ENCODE data around the gene ROMO1.
"Not testable (repeated sequence)": the region's sequence is repeated elsewhere in the genome, so short reads cannot be mapped to it uniquely, and the experiment has no call there.

Gene ROMO1

DNA sequence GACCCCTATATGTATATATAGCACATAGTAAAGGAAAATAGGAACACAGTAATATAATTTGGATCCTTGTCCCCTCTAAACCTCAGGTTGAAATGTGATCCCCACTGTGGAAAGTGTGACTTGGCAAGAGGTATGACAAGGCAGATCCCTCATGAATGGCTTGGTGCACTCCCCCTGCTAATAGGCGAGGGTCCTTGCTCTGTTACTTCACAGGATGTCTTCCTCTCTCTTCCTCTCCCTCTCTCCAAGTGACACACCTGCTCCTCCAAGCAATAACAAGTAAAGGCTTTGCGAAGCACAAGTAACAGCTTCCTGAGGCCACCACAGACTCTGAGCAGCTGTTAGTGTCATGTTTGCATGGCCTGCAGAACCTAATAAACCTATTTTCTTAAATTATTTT is 16.4 kb downstream of the ROMO1 start:
- CTCF ChIA-PET = no interaction called here
- POLR2A ChIA-PET = interaction anchor here (1.0 to 1.3 kb wide), 2 partner anchors 16 to 26 kb away, joined by 3 read pairs; partner anchors contain the start of genes NFS1, RBM39 and ROMO1

DNA sequence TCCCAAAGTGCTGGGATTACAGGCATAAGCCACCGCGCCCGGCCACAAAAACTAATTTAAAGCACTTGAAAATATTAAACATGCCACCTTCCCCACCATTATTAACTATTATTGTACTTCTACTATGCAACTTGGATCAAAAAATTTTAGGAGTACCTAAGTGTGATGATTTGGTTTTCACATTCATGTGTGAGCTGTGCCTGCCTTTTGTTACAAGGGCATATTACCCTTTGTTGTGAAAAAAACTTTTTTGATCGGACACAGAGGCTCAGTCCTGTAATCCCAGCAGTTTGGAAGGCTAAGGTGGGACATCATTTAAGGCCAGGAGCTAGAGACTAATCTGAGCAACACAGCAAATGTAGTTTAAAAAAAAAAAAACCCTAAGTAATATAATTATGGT is 17.1 kb downstream of the ROMO1 start:
- no peak for DNase-seq (ENCODE audit: extremely low spot score)
- CTCF ChIA-PET = interaction anchor here (0.5 kb wide), 1 partner anchor 176 kb away, joined by 9 read pairs; no protein-coding TSS in a partner anchor
- POLR2A ChIA-PET = interaction anchor here (1.0 to 1.3 kb wide), 2 partner anchors 17 to 26 kb away, joined by 3 read pairs; partner anchors contain the start of genes NFS1, RBM39 and ROMO1
- TF ChIP-seq TARDBP (IDR thresholded peaks at IDR 0.05) = no peak
- no peak for TF ChIP-seq ZNF384 (IDR thresholded peaks at IDR 0.05)
- TF ChIP-seq, protein P1, sequence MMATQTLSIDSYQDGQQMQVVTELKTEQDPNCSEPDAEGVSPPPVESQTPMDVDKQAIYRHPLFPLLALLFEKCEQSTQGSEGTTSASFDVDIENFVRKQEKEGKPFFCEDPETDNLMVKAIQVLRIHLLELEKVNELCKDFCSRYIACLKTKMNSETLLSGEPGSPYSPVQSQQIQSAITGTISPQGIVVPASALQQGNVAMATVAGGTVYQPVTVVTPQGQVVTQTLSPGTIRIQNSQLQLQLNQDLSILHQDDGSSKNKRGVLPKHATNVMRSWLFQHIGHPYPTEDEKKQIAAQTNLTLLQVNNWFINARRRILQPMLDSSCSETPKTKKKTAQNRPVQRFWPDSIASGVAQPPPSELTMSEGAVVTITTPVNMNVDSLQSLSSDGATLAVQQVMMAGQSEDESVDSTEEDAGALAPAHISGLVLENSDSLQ (IDR thresholded peaks at IDR 0.05) = no peak
- TF ChIP-seq NFRKB (IDR thresholded peaks at IDR 0.05) = no peak
- no peak for TF ChIP-seq ARNT (IDR thresholded peaks at IDR 0.05)
- no peak for TF ChIP-seq LEF1 (IDR thresholded peaks at IDR 0.05; ENCODE audit: borderline replicate concordance)
- no peak for TF ChIP-seq L3MBTL2 (conservative IDR thresholded peaks at IDR 0.05)
- no peak for TF ChIP-seq SUZ12 (IDR thresholded peaks at IDR 0.05)
- no peak for TF ChIP-seq ELF4 (IDR thresholded peaks at IDR 0.05)
- no peak for TF ChIP-seq FOXK2 (IDR thresholded peaks at IDR 0.05)
- no peak for TF ChIP-seq SP1 (IDR thresholded peaks at IDR 0.05)

More for the DNA sequence above, 16.4 kb downstream of the ROMO1 start:
- no peak for DNase-seq (ENCODE audit: extremely low spot score)
- TF ChIP-seq FOXA1 (IDR thresholded peaks at IDR 0.05) = no peak
- TF ChIP-seq TARDBP (IDR thresholded peaks at IDR 0.05) = no peak
- TF ChIP-seq SUZ12 (IDR thresholded peaks at IDR 0.05) = no peak
- no peak for TF ChIP-seq SP1 (IDR thresholded peaks at IDR 0.05)
- no peak for TF ChIP-seq ZNF384 (IDR thresholded peaks at IDR 0.05)
- TF ChIP-seq NFRKB (IDR thresholded peaks at IDR 0.05) = no peak
- TF ChIP-seq CTBP1 (IDR thresholded peaks at IDR 0.05; ENCODE audit: borderline replicate concordance) = no peak
- TF ChIP-seq L3MBTL2 (conservative IDR thresholded peaks at IDR 0.05) = no peak
- no peak for TF ChIP-seq HDGF (IDR thresholded peaks at IDR 0.05; ENCODE audit: borderline replicate concordance)
- TF ChIP-seq FOXM1 (IDR thresholded peaks at IDR 0.05; ENCODE audit: borderline replicate concordance) = no peak

DNA sequence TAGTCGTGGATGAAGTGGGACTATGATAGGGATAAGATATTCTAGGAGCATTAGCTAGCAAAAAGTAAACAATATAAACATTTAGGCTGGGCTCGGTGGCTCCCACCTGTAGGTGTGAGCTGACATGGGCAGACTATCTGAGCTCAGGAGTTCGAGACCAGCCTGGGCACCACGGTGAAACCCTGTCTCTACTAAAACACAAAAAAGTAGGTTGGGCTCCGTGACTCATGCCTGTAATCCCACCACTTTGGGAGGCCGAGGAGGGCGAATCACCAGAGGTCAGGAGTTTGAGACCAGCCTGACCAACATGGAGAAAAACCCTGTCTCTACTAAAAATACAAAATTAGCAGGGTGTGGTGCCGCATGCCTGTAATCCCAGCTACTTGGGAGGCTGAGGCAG is 19.1 kb downstream of the ROMO1 start:
- POLR2A ChIA-PET = interaction anchor here (1.9 kb wide), 1 partner anchor 24 kb away, joined by 8 read pairs; the partner anchor contains the start of gene RBM39
- CTCF ChIA-PET; DNase-seq (ENCODE audit: extremely low spot score): not testable (repeated sequence)

DNA sequence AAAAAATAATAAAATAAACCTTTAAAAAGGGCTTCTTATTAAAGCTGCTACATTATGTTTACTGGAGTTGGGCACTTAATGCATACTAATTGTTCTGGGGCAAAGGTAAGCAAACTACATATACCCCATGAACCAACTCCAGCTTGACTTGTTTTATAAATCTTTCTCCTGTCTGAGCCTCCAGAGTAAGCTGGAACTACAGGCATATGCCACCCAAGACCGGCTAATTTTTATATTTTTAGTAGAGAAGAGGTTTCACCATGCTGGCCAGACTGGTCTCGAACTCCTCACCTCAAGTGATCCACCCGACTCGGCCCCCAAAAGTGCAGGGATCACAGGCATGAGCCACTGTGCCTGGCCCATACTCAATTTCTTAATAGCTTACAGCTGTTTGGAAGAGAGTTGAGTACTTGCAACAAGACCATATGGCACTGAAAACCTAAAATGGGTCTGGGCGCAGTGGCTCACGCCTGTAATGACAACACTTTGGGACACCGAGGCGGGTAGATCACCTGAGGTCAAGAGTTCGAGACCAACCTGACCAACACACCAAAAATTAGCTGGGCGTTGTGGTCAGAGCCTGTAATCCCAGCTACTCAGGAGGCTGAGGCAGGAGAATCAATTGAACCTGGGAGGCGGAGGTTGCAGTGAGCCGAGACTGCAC is 19.9 kb downstream of the ROMO1 start:
- ChIA-PET POLR2A (interaction anchor here (1.0 to 1.9 kb wide), 2 partner anchors 20 to 23 kb away, joined by 5 to 8 read pairs; partner anchors contain the start of genes NFS1, RBM39 and ROMO1), CTCF (no interaction called here)
- no peak for DNase-seq (ENCODE audit: extremely low spot score)
- TF ChIP-seq LEF1 (IDR thresholded peaks at IDR 0.05; ENCODE audit: borderline replicate concordance) (no peak), CTBP1 (IDR thresholded peaks at IDR 0.05; ENCODE audit: borderline replicate concordance) (no peak), FOXA1 (IDR thresholded peaks at IDR 0.05) (no peak), L3MBTL2 (conservative IDR thresholded peaks at IDR 0.05) (no peak), ARNT (IDR thresholded peaks at IDR 0.05) (no peak)

DNA sequence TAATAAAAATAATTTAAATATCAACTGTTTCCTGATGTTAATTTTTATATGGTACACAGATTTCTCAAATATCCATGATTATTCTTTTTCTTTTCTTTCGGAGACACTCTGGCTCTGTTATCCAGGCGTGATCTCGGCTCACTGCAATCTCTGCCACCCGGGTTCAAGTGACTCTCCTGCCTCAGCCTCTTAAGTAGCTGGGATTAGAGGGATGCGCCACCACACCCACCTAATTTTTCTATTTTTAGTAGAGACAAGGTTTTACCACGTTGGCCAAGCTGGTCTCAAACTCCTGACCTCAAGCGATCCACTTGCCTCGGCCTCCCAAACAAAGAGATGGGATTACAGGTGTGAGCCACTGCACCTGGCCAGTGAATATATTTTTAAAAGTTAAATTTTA is 20.5 kb downstream of the ROMO1 start:
- ChIA-PET POLR2A (interaction anchor here (1.0 to 1.9 kb wide), 3 partner anchors 13 to 22 kb away, joined by 3 to 8 read pairs (median 5); partner anchors contain the start of genes NFS1, RBM39 and ROMO1), CTCF (no interaction called here)
- no peak for DNase-seq (ENCODE audit: extremely low spot score)
- TF ChIP-seq ELF4 (IDR thresholded peaks at IDR 0.05) (no peak), FOXK2 (IDR thresholded peaks at IDR 0.05) (no peak), ARNT (IDR thresholded peaks at IDR 0.05) (no peak), NFRKB (IDR thresholded peaks at IDR 0.05) (no peak), L3MBTL2 (conservative IDR thresholded peaks at IDR 0.05) (no peak), FOXM1 (IDR thresholded peaks at IDR 0.05; ENCODE audit: borderline replicate concordance) (no peak), TARDBP (IDR thresholded peaks at IDR 0.05) (no peak)
- TF ChIP-seq, protein P1 (IDR thresholded peaks at IDR 0.05) = no peak

DNA sequence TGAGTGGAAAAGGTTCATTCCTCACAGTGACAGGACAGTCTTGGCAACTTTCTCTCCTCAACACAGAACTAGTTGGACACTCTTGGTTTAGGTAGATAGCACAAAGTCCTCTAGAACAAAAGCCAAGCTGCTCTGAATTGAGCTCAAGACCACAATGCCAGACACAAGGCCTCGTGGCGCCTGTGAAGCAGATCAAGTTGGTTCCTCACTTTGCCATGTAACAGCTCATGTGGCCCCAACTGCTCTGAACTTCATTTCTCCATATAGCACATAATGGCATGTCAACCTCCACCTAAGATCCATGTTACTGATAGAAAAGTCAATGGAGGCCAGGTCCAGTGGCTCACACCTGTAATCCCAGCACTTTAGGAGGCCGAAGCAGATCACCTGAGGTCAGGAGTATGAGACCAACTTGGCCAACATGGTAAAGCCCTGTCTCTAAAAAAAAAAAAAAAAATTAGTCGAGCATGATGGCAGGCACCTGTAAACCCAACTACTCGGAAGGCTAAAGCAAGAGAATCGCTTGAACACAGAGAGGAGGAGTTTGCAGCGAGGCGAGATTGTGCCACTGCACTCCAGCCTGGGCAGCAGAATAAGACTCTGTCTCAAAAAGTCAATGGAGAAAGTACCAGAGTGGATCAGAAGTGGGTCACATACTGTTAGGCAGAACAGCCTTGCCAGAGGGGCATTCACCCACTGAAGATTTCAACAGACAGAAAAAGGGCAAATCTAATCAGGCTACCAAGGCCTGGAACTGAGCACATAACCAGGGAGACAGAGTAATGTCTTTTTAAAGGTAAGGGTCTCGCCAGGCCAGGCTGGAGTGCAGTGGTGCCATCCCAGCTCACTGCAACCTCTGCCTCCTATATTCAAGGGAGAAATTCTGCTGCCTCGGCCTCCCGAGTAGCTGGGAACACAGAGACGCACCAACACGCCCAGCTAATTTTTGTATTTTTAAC is 21.2 kb downstream of the ROMO1 start:
- ChIA-PET POLR2A (interaction anchor here (1.0 to 1.9 kb wide), 2 partner anchors 13 to 22 kb away, joined by 3 to 8 read pairs; partner anchors contain the start of gene RBM39), CTCF (no interaction called here)
- no peak for DNase-seq (ENCODE audit: extremely low spot score)
- TF ChIP-seq TARDBP (IDR thresholded peaks at IDR 0.05) (no peak), NFRKB (IDR thresholded peaks at IDR 0.05) (no peak), HDGF (IDR thresholded peaks at IDR 0.05; ENCODE audit: borderline replicate concordance) (no peak), FOXK2 (IDR thresholded peaks at IDR 0.05) (no peak), SP1 (IDR thresholded peaks at IDR 0.05) (no peak), CTBP1 (IDR thresholded peaks at IDR 0.05; ENCODE audit: borderline replicate concordance) (no peak), FOXM1 (IDR thresholded peaks at IDR 0.05; ENCODE audit: borderline replicate concordance) (no peak), L3MBTL2 (conservative IDR thresholded peaks at IDR 0.05) (no peak), ARNT (IDR thresholded peaks at IDR 0.05) (no peak), FOXA1 (IDR thresholded peaks at IDR 0.05) (no peak), ELF4 (IDR thresholded peaks at IDR 0.05) (no peak), ZNF384 (IDR thresholded peaks at IDR 0.05) (no peak), BHLHE40 (IDR thresholded peaks at IDR 0.05; ENCODE audit: borderline replicate concordance) (no peak), SUZ12 (IDR thresholded peaks at IDR 0.05) (no peak), LEF1 (IDR thresholded peaks at IDR 0.05; ENCODE audit: borderline replicate concordance) (no peak)
- TF ChIP-seq, protein P1 (IDR thresholded peaks at IDR 0.05) = no peak
